GM08714 (cell line): ENCODE measurements around the gene IFIT3.

Experiments
- H3K4me3 ChIP-seq: fragments of 200-500 bp; sonication (Bioruptor generic); 2 replicates; pipeline ENCODE4 v1.5.1; 2014; ENCODE audit warnings: mild to moderate bottlenecking, low read length, inconsistent platforms
- ZNF274 ChIP-seq: IDR thresholded peaks from 2 replicates; pipeline ENCODE4 v1.6.1; 2012; ENCODE audit warnings: mild to moderate bottlenecking, low read depth, low read length

IFIT3 gene

DNA sequence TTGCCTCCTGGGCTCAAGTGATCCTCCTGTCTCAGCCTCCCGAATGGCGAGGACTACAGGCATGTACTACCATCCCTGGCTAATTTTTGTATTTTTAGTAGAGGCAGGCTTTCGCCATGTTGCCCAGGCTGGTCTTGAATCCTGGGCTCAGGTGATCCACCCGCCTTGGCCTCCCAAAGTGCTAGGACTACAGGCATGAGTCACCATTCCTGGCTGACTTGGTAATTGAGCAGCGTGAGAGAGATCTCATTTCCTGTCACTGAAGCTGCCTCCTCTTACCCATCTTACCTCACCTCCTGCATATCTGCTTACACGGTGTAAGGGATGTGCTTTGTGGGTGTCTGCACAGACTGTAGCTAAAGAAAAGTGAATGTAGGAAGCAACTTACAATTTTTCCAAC, 9.7 kb downstream of the IFIT3 start:
- no peak for TF ChIP-seq ZNF274
- no peak overlapping the region for H3K4me3 ChIP-seq

- no peak overlapping the region for H3K4me3 ChIP-seq
- no peak for TF ChIP-seq ZNF274
These were observed 10.9 kb downstream of the IFIT3 start for GRCh38 chr10:89338713-89339112.

- TF ChIP-seq ZNF274 = no peak
- no peak overlapping the region for H3K4me3 ChIP-seq
These were observed 12.1 kb downstream of the IFIT3 start for GRCh38 chr10:89339875-89340274.

DNA sequence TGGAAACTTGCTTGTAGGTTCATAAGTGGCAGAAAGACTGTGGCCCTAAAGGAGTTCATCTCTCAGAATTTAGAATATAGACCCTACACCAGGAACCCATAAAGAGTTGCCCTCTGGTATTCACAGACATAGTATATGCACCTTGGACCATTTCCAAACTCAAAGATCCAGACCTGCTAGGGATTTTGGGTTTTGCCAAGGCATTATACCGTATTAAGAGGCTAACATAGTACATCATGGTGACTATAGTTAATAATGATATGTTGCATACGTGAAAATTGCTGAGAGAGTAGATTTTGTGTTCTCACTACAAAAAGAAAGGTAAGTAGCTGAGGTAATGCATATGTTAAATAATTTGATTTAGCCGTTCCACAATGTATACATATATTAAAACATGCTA, 13.9 kb downstream of the IFIT3 start:
- H3K4me3 ChIP-seq = no peak overlapping the region
- no peak for TF ChIP-seq ZNF274

DNA sequence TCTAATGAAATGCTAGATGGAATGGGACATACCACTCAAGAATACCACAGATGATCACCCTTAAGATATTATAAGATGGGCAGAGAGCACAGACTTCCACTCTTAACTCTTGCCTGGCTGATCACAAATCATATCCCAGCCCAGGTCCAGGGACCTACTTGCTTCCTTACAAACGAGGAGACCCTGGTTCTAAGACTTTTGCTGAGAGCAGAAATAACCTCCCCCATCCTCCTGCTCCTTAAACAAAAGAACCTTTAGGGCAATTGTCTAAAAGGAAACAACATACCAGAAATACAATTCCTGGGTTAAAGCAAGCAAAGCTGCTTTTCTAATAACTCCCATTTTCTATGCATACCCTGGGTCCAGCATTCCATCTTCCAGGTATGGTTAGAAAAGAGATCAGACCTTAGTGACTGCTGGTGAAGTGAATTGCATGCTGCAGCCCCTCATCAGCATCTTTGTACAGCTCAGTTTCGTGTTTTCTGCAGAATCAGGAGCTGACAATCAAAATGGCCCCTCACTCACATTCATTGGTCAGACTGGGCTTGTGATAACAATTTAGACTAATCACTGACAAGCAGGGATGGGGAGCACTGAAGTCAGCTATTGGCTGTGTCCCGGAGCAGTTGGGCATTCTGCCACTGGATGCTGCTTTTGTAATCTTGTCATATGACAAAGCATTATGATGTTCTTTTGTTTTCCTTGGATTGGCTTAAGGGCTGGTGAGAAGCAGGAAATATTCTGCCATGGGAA, 14.6 kb downstream of the IFIT3 start:
- H3K4me3 ChIP-seq = no peak overlapping the region
- no peak for TF ChIP-seq ZNF274

GRCh38 chr10:89343089-89343767, 15.4 kb downstream of the IFIT3 start:
- TF ChIP-seq ZNF274 = no peak
- no peak overlapping the region for H3K4me3 ChIP-seq

DNA sequence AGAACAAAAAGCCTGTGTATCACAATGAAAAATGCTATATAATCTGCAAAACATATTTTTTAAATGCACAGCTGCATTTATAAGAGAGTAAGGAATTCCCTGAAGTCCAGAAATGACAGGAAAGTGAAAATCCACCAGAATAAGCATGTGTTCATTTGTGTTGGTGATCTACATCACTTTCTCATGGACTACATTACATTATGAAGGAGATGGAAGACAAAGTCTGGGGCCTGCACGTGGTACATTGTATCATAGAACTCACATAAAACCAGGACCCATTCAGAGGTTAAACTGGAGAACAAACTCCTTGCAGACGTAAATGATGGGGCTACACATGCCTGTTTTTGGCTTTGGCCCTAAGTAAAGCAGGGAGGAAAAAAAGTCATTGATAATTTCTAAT, 16.4 kb downstream of the IFIT3 start:
- no peak for TF ChIP-seq ZNF274

DNA sequence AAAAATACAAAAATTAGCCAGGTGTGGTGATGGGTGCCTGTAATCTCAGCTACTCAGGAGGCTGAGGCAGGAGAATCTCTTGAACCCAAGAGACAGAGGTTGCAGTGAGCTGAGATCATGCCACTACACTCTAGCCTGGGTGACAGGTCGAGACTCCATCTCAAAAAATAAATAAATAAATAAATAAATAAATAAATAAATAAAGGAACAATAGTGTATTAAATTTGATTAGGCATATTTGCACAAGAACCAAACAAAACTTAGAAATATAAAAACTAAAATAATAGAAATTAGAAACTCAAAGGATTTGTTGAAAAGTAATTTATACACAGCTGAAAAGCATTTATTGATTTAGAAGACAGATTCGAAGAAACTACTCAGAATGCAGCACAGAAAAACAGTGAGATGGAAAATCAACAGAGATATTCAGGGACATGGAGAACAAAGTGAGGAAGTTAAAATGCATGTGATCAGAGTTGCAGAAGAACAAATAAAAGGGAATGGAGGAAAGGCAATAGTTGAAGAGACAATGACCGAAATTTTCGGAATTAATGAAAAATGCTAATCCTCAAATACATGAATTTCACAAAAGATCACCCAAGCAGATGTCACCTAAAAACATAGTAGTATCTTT, 17.7 kb downstream of the IFIT3 start:
- TF ChIP-seq ZNF274 = no peak

More for the DNA sequence above, 16.4 kb downstream of the IFIT3 start:
- H3K4me3 ChIP-seq = no peak overlapping the region

GRCh38 chr10:89346405-89347254, 18.8 kb downstream of the IFIT3 start:
- H3K4me3 ChIP-seq = no peak overlapping the region
- no peak for TF ChIP-seq ZNF274

More for the DNA sequence above, 17.7 kb downstream of the IFIT3 start:
- H3K4me3 ChIP-seq = no peak overlapping the region

DNA sequence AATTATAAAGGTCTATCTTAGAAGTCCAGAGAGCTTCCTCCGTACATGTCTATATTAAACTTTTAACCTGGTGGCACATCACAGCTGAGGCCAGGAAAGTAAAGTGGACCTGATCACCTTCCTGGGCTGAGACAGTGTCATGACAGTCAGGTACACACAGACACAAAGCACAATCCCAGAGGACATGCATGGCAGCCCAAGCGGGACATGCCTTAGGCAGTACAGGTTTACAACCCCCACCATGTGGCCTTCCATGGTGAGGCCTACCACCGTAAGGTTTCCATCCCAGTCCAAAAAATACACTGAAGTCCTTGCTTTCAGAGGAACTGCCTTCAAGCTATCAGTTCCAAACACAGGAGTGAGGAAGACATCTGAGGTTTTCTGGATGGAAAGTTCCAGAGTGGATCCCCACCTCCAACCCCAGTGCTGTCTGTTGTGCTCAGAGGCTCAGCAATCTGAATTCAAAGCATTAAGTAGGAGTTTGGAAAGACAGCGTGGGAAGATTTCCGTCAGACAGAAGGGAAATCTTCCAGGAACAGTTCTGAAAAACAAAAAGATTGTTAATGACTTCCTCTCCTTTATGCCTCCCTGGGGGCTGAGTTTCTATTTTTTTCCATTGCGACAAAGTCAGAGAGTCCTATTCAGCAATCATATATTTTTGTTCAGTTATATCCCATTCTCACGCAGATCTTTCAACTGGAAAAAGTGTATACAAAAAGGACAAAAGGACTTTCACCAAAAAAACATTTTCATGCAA, 20.1 kb downstream of the IFIT3 start:
- TF ChIP-seq ZNF274 = no peak
- no peak overlapping the region for H3K4me3 ChIP-seq

DNA sequence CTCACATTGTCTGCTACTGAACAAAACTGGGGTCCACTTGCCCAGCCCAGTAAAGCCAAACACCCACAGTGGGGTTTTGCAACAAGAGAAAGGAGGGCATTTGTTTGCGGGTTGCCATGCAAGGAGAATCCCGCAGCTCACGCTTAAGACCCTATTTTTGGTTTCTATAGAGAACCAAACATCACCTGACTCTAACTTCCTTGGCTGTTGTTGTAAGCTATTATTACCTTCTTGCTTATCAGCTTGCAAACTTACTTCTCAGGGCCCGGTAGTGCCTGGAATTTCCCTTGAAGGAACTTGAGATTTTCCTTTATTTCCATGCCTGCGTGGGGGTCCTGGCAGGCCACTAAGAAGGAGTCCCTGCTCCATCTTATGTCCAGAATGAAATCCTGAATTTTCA, 20.7 kb downstream of the IFIT3 start:
- H3K4me3 ChIP-seq = no peak overlapping the region; the same call in 1 of the 2 replicates

GRCh38 chr10:89348975-89349374, 21.2 kb downstream of the IFIT3 start:
- no peak for TF ChIP-seq ZNF274
- H3K4me3 ChIP-seq = no peak overlapping the region

More for the DNA sequence above, 20.7 kb downstream of the IFIT3 start:
- TF ChIP-seq ZNF274 = no peak

- H3K4me3 ChIP-seq = peak overlapping the region; percentile 41; the same call in 1 of the 2 replicates
These were observed 23.0 kb downstream of the IFIT3 start for GRCh38 chr10:89350631-89351315.
